Measurements from ENCODE around the gene EZH1.

The EZH1 gene

DNA sequence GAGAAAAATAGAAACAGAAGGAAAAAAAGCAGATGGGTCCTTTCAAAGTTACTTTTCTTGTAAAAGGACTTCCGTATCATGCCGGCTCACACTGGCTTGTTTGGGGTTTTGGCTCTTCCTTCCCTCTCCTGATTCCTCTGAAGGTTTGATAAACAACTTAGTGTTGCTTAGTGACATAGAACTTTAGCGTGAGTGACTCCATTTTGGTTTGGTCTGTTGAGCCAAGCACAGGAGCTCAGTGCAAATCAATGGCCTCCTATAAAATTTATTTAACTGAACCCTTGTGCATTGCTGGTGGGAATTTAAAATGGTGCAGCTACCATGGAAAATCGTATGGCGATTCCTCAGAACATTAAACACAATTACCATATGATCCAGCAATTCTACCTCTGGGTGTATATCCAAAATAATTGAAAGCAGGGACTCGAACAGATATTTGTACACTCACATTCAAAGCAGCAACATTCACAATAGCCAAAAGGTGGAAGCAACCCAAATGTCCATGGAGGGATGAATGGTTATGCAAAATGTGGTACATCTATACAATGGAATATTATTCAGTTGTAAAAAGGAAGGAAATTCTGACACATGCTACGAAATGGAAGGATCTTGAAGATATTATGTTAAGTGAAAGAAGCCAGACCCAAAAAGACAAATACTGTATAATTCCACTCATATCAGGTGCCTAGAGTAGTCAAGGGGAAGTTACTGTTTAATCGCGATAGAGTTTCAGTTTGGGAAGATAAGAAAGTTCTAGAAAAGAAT, 86.8 kb downstream of the EZH1 start:
- Mint-ChIP-seq H3K4me1 (peaks cover 39% of the 10 kb centered on the region), H3K27me3 (peaks cover 19% of the 10 kb centered on the region), H3K27ac (no peak overlapping the region), H3K9me3 (peaks cover 0 to 7% of the 10 kb centered on the region in 2 donors), H3K4me3 (peak overlapping the region; percentile 40 to 93)
- DNase-seq, result no peak
- ATAC-seq, result no peak

GRCh38 chr17:42655528-42655927, 89.3 kb downstream of the EZH1 start:
- no peak for DNase-seq
- H3K4me1 Mint-ChIP-seq, result peaks cover 39% of the 10 kb centered on the region
- H3K4me3 Mint-ChIP-seq, result peak overlapping the region in 1 of 2 donors; percentile 10
- H3K27me3 Mint-ChIP-seq, result peaks cover 28% of the 10 kb centered on the region
- no peak for ATAC-seq
- H3K27ac Mint-ChIP-seq, result peak overlapping the region in 1 of 2 donors; percentile 9
- H3K9me3 Mint-ChIP-seq, result peaks cover 0 to 7% of the 10 kb centered on the region in 2 donors

GRCh38 chr17:42653179-42654124, 91.4 kb downstream of the EZH1 start:
- DNase-seq (no peak), ATAC-seq (no peak)

GRCh38 chr17:42651392-42651791, 93.4 kb downstream of the EZH1 start:
- peaks cover 26% of the 10 kb centered on the region for H3K4me1 Mint-ChIP-seq
- peaks cover 28% of the 10 kb centered on the region for H3K27me3 Mint-ChIP-seq
- no peak overlapping the region for H3K4me3 Mint-ChIP-seq
- no peak overlapping the region for H3K27ac Mint-ChIP-seq
- no peaks in the 10 kb centered on the region for H3K9me3 Mint-ChIP-seq
- no peak for ATAC-seq
- no peak for DNase-seq

More at GRCh38 chr17:42653179-42654124, 91.4 kb downstream of the EZH1 start:
- Mint-ChIP-seq H3K27me3 (peaks cover 28% of the 10 kb centered on the region), H3K9me3 (peaks cover 0 to 7% of the 10 kb centered on the region in 2 donors), H3K27ac (peak overlapping the region in 1 of 2 donors; percentile 20), H3K4me3 (peak overlapping the region; percentile 0 to 64), H3K4me1 (peaks cover 27% of the 10 kb centered on the region)
